Nephron (organoid): ENCODE measurements around the gene PEX10.

ENCODE experiments used
- H3K27ac Mint-ChIP-seq, 3 experiments: 2 replicates each; pipeline ENCODE4 v1.8.0; 2020; ENCODE audit warnings: mixed read lengths in 3 of 3, mild to moderate bottlenecking in 2 of 3, moderate library complexity in 1 of 3
- H3K27me3 Mint-ChIP-seq: 2 replicates; pipeline ENCODE4 v1.8.0; 2021; ENCODE audit warnings: low read depth, mild to moderate bottlenecking, moderate library complexity, mixed read lengths
- H3K36me3 Mint-ChIP-seq: 2 replicates; pipeline ENCODE4 v1.8.0; 2020; ENCODE audit warnings: low read depth, mixed read lengths
- H3K4me1 Mint-ChIP-seq: 2 replicates; pipeline ENCODE4 v1.8.0; 2020; ENCODE audit warnings: mixed read lengths
- H3K4me3 Mint-ChIP-seq, 3 experiments: 2 replicates each; pipeline ENCODE4 v1.8.0; 2020; ENCODE audit warnings: mild to moderate bottlenecking in 3 of 3, mixed read lengths in 3 of 3, moderate library complexity in 2 of 3
- H3K9me3 Mint-ChIP-seq: 2 replicates; pipeline ENCODE4 v1.8.0; 2020; ENCODE audit warnings: mixed read lengths
- TF ChIP-seq, protein P1 (sequence below), 3 experiments: fragments of 200-600 bp; sonication (generic); IDR thresholded peaks; one replicate each; pipeline ENCODE4 v1.5.0; 2021; ENCODE audit warnings: antibody characterized with exemption in 3 of 3; ENCODE audit not compliant: unreplicated experiment in 3 of 3

The PEX10 gene

DNA sequence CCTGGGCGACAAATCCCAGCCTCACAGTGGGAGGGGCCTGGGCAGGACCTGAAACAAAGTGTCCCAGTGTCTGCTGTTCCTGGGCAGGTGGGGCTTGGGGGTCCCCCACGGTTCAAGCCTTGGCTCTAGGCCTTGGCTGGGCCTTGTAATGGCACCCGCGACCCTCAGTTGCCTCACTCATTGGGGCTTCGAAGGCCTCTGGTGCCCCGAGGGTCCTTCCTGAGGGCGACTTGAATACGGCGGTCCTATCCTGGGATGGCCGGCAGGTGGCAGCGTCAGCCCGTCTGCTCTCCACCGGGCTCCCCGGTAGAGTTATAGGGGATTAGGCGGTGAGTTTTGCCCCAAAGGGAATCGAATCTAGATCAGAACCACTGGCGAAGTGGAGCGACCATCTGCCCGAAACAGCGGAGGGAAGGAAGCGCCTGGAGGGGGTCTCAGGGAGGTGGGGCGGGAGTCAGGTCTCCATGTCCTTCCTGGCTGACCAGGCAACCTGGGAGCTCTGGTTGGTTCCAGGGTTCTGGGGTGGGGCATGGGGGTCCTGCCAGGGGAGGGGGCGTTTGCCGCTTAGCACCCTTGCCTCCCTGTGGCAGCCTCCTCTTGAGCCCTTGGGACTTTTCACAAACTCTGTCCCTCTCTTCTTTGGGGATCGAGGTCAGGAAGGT lies 2.1 kb upstream of the PEX10 start:
- peak overlapping the region; percentile 25 to 82 (median 59) for H3K27ac Mint-ChIP-seq
- H3K9me3 Mint-ChIP-seq: no peaks in the 10 kb centered on the region
- H3K4me3 Mint-ChIP-seq: peak overlapping the region; percentile 82 to 90 (median 89)
- H3K4me1 Mint-ChIP-seq: peaks cover 8% of the 10 kb centered on the region
- TF ChIP-seq, protein P1, sequence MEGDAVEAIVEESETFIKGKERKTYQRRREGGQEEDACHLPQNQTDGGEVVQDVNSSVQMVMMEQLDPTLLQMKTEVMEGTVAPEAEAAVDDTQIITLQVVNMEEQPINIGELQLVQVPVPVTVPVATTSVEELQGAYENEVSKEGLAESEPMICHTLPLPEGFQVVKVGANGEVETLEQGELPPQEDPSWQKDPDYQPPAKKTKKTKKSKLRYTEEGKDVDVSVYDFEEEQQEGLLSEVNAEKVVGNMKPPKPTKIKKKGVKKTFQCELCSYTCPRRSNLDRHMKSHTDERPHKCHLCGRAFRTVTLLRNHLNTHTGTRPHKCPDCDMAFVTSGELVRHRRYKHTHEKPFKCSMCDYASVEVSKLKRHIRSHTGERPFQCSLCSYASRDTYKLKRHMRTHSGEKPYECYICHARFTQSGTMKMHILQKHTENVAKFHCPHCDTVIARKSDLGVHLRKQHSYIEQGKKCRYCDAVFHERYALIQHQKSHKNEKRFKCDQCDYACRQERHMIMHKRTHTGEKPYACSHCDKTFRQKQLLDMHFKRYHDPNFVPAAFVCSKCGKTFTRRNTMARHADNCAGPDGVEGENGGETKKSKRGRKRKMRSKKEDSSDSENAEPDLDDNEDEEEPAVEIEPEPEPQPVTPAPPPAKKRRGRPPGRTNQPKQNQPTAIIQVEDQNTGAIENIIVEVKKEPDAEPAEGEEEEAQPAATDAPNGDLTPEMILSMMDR (IDR thresholded peaks at IDR 0.05; ENCODE audit: unreplicated experiment in 3 of 3): peak; percentile 88
- peaks cover 4% of the 10 kb centered on the region for H3K36me3 Mint-ChIP-seq
- H3K27me3 Mint-ChIP-seq: peaks cover 34% of the 10 kb centered on the region

DNA sequence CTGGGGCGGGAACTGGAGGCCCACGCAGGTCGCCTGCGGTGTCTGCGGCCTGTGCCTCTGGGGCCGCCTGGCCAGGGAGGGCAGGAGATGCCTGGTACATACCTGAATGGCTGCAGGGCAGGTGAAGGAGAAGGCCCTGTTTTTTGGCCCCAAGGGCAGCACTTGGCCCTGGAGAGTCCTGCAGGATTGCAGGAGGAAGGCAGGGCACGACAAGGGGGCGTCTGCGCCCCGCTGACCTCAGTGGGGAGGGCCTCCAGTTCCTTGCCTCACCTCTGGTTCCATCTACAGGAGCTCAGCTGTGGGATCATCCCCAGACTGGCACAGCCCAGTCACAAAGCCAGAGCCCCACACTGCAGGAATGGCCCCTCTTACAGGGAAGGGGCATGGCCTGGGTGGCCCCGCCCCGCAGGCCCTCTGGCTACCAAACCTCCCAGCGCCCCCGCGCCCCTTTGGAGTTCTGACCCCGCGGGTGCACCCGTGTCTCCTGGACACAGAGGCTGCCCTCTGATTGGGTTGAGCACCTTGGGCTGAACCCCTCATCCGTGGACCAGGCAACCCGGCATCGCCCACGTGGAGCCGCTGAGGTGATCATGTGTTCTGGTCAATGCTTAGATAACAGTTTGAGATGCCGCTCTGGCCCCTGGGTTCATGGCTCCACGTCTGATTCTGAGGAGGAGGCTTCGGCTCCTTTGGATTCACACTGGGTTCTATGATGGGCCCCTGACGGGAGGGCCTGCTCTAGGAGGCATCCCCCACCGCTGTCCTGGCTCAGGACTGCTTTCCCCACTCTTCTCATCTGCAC lies 1.3 kb upstream of the PEX10 start:
- H3K4me3 Mint-ChIP-seq: peak overlapping the region; percentile 82 to 90 (median 89)
- H3K4me1 Mint-ChIP-seq: peaks cover 8% of the 10 kb centered on the region
- TF ChIP-seq, protein P1 (IDR thresholded peaks at IDR 0.05; ENCODE audit: unreplicated experiment in 3 of 3): no peak
- peaks cover 27% of the 10 kb centered on the region for H3K27me3 Mint-ChIP-seq
- H3K9me3 Mint-ChIP-seq: no peaks in the 10 kb centered on the region
- H3K27ac Mint-ChIP-seq: peak overlapping the region; percentile 25 to 82 (median 59)
- peaks cover 8% of the 10 kb centered on the region for H3K36me3 Mint-ChIP-seq

DNA sequence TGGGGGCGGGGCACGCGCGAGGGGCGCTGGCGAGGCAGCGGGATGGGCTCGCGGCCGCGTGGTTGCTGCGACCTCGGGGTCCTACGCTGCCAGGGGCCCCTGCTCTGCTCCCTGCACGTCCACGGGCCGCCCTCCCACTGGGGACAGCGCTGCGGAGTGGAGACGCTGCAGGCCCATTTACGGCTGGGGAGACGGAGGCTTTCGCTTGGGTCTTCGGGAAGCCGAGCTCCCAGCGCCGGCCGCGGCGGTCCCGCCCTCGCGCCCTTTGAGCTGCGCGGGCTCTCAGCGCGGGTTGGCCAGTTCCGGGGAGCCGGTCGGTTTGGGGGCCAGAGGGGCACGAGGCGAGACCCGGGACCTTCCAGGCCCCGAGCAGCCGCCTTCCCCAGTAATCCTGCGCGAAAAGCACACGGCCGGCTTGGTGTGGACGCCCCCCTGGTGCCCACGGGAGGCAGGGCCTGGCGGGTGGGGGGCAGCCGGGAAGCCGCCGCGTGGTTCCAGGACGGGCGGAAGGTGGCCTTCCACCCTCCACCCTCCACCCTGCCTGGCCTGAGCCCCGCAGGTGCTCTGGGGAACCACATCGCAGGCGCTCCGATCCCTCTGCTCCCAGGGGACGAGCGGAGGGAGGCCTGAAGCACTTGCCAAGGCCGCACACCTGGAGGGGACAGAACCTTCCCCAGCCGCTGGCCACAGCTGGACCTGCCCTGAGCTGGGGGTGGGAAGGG lies 570 bp upstream of the PEX10 start:
- Mint-ChIP-seq H3K4me3 (peak overlapping the region in 2 of 3 experiments; percentile 74 to 83), H3K36me3 (peaks cover 8% of the 10 kb centered on the region), H3K27me3 (peaks cover 20% of the 10 kb centered on the region), H3K27ac (no peak overlapping the region), H3K9me3 (no peaks in the 10 kb centered on the region), H3K4me1 (peaks cover 8% of the 10 kb centered on the region)
- TF ChIP-seq, protein P1 (IDR thresholded peaks at IDR 0.05; ENCODE audit: unreplicated experiment in 3 of 3): no peak

DNA sequence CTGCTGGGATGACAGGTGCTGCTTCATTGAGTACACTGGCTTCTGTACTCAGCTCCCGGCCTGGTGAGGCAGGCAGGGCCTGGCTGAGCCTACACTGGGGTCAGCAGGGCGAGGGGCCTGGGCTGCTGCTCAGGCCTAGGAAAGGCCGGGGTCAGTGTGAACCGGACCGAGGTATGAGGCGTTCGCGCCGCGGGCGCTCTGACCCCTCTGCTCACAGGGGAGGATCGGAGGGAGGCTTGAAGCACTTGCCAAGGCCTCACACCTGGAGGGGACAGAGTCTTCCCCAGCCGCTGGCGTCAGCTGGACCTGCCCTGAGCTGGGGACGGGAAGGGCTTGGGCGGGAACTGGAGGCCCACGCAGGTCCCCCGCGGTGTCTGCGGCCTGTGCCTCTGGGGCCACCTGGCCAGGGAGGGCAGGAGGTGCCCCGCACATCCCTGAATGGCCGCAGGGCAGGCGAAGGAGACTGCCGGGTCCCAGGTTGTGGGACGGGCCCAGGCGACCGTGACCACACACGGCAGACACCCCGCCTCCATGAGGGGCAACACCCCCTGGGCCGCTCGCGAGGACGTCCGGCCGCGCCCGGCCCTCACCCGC lies 466 bp downstream of the PEX10 start:
- TF ChIP-seq, protein P1 (IDR thresholded peaks at IDR 0.05; ENCODE audit: unreplicated experiment in 3 of 3): no peak
- peak overlapping the region; percentile 89 to 90 (median 90) for H3K4me3 Mint-ChIP-seq
- peak overlapping the region in 2 of 3 experiments; percentile 71 for H3K27ac Mint-ChIP-seq
- H3K4me1 Mint-ChIP-seq: peaks cover 8% of the 10 kb centered on the region
- H3K27me3 Mint-ChIP-seq: peaks cover 16% of the 10 kb centered on the region
- peaks cover 12% of the 10 kb centered on the region for H3K36me3 Mint-ChIP-seq
- no peaks in the 10 kb centered on the region for H3K9me3 Mint-ChIP-seq

DNA sequence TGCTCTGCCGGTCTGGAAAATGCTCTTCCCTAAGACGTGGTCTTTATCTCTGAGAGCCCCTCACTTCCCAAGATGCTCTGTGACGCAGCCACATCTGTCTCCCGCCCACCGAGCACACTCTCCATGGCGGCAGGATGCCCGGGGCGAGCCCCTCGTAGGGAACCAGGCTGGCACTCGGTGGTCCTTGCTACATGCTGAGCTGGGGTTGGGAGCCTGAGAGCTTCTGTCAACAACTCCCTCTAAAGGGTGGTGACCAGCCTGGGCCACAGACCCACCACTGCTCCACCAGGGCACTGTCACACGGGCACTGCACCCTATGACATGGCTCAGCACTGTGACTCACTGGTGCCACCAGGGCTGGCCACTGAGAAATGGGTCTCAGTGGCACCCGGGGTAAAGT lies 2.6 kb downstream of the PEX10 start:
- Mint-ChIP-seq H3K27ac (no peak overlapping the region), H3K36me3 (peaks cover 12% of the 10 kb centered on the region), H3K4me1 (peaks cover 8% of the 10 kb centered on the region), H3K9me3 (no peaks in the 10 kb centered on the region), H3K4me3 (peak overlapping the region in 2 of 3 experiments; percentile 77 to 83), H3K27me3 (peaks cover 4% of the 10 kb centered on the region)
- TF ChIP-seq, protein P1 (IDR thresholded peaks at IDR 0.05; ENCODE audit: unreplicated experiment in 3 of 3): no peak
